ENCODE data around the gene PAPPA2. TPM values are rescaled to one million over a fixed set of nuclear protein-coding genes. Genes with fewer than 3 reads are reported as not detected.
A peak's percentile ranks its signal among the peaks of the same experiment; 100 is the strongest.
"Not testable (repeated sequence)": the region's sequence is repeated elsewhere in the genome, so short reads cannot be mapped to it uniquely, and the experiment has no call there.

The PAPPA2 gene
- total RNA-seq, 1 donor from 2014 or later, result 3.8 TPM

DNA sequence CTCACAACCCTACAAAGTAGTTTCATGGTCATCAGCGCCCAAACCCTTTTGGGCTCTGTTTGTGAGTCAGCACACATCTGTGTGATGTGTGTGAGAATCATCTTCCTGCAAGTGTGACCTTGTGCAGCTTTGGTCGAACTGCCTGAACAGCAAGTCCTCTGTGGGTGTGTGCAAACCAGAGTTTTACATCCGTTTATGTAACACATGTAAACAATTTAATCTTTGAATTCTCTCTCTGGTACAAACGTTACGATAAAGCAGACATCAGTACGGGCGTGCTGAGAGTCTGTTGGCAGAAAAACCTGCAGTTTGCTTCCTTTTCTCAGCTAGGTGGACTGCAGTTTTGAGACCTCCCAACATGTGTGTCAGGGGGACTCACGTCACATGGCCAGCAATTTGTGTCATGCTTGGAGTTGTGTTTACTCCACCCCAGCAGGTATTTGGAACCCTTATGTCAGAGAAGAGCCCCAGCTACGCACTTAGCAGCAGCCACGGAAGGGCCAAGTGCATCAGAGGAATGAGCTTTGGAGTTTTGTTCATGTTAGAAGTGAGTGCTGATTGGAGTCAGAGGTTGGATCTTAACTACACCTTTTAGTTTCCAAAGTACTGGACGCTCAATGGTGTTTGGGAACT is 230.8 kb downstream of the PAPPA2 start:
- peak; percentile 53 for DNase-seq

DNA sequence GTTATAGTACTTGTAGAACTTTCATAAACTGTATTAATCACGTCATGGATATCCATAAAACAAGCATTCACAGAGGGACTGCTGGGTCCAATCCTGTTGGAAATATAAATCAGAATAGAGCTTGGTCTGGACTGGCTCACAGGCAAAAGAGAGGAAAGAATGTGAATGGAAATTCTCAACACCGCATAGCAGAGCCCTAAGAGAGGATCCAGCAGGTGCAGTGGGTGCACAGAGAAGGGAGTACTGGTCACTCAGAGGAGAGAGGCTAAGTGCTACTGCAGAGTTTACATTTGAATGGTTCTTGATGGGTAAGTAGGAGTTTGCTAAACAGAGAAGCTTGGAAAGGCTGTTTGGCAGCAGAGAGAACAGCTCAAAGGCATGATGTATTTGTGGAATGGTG is 231.7 kb downstream of the PAPPA2 start:
- DNase-seq, result no peak

- peak; percentile 32 for DNase-seq
Observed at GRCh38 chr1:176696109-176696508, 233.1 kb downstream of the PAPPA2 start.

DNA sequence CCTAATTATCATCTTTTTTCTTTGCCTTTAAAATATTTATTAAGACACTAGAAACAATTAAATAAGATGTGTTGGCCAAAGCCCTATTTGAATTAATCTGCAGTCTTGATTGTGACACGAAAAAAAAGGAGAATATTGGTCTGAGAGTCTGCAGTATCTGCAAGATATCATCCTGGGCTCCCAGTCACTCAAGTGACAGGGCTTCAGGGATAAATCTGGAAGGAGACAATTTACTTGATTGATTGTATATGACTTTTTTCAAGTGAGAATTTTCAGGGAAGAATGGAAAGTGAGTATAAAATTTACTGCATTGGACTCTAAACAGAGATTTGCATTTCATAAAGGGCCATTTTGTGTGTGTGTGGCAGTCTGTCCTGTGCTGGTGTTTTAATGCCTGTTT is 233.7 kb downstream of the PAPPA2 start:
- DNase-seq, result no peak

- no peak for DNase-seq
Observed at GRCh38 chr1:176699821-176700220, 236.8 kb downstream of the PAPPA2 start.

DNA sequence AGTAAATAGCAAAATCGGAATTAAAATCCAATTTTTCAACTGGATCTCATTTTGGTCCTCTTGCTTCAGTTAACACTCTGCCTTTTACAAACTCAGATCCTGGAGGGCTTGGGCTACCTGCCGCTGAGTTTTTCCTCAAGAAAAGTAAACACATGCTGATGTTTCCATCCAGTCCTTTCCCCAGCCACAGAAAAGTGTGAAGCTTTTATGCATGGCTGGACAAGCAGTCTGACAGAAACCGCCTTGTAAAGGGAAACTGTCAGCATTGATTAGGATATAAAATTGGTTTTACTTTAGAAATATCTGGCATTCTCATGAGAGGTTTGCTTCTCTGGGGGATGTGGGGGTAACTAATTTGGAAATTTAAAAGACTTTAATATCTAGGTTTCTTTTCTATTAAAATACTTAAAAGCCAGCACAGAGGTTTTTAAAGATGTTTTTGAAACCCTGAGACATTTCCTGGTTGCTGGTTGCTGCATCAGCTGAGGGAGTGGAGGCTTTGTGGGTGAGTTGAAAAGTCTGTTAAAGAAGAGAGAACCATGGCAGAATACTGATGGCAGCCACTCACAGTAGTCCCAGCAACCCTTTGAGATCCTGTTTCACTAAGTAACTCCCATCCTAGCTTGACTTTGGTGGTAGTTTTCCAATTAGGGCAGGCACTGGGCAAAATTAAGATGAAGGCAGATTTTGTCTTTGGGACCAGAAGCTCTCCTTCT is 238.3 kb downstream of the PAPPA2 start:
- no peak for DNase-seq

- no peak for DNase-seq
Observed at GRCh38 chr1:176702901-176703300, 239.9 kb downstream of the PAPPA2 start.

DNA sequence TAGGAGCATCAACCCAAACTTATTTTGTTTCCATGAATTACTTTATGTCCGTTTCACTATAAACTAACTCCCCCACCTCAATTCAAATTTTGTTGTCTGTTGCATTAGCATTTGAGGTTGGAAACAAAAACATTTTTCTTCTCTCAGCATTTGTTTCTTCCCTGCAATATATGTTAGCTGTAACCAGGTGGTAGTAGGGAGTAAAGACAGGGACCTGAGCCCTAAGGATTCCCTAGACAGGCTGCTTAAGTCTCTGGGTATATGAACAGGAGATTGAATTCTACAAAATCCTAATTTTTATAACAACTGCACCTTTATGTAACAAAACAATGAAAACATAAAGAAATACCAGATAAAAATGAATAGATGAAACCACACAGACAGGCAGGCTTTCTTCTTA is 242.6 kb downstream of the PAPPA2 start:
- no peak for DNase-seq

- peak; percentile 80 for DNase-seq
Observed at GRCh38 chr1:176717066-176717750, 254.2 kb downstream of the PAPPA2 start.

DNA sequence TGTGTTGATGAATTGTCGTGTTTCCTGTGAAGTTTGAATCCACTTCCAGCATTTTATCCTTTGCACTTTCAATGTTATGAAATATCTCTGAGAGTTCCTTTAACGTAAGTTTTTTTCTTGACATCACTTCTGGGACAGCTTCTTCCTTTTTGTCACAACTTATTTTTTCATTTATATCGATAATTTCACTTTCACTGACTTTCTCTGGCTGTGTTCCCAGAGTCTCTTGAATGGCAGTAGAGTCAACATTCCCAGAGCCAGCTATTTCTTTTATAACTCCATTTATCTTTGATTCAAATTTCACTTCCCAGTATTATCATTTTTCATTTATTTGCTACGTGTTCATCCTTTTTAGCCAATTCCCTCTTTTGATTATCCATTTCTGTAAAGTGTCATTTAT is 256.5 kb downstream of the PAPPA2 start:
- DNase-seq, result no peak

DNA sequence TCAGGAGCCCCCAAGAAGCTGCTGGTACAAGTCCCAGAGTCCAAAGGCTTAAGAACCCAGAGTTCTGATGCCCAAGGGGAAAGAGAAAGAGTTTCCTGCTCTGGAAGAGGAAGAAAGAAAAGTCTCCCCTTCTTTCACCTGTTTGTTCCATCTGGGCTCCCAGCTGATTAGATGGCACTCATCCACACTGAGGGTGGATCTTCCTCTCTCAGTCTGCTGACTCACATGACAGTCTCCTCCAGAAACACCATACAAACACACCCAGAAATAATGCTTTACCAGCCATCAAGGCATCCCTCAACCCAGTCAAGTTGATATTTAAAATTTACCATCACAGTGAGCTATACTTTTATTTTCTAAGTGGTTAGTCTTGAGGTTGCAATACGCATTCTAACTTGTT is 257.9 kb downstream of the PAPPA2 start:
- DNase-seq, result no peak

DNA sequence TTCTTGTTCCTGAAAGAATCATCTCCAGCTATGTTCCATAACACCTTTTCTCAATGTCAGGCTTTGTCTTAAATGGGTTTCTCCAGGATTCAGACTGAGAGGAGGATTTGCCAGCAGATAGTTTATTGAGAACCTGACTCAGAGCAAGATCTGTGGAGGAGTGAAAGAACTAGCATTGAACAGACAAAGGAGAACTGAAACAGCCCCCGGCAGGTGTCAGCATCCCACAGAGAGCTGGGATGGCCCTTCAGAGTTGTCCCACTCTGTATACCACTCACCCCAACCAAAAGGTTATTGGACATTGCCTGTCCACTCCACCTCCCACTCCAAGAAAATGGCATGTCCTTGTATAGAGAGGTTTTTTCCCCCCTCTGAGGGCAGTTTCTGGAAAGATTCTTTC is 270.7 kb downstream of the PAPPA2 start:
- DNase-seq, result no peak

- no peak for DNase-seq
Observed at GRCh38 chr1:176735201-176735600, 272.2 kb downstream of the PAPPA2 start.

GRCh38 chr1:176736015-176736414 is 273.0 kb downstream of the PAPPA2 start:
- no peak for DNase-seq

DNA sequence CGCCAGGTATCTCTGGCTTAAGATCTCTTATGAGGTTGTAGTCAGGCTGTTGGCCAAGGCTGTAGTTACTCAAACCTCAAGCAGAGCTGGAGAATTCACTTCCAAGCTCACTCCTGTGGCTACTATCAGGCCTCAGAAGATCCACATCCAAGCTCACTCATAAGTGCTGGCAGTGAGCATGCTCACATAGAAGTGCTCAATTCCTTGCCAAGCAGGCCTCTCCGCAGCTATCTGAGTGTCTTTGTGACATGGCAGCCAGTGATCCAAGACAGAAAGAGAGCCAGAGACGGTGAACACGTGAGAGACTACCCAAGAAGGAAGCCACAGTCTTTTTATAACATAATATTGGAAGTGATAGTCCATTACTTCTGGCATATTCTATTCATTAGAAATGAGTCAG is 278.2 kb downstream of the PAPPA2 start:
- no peak for DNase-seq

DNA sequence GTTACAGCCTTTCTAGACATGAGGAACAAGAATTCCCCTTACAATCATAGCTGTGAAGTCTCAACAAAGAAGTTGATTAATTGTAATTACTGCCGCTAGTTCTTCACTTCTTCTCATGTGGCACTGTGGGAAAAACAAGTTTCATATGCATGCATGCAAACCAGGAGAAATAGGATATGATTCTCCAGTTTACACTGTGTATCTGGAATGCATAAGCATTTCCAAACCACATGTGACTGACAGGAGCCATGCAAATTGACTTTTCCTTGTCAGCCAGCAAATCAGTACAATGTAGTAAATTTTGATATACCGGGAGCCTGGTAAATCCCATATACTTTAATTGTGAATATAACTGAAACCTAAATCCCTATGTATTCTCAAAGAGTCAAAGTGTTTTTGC is 279.3 kb downstream of the PAPPA2 start:
- DNase-seq, result no peak

GRCh38 chr1:176744142-176744541 is 281.2 kb downstream of the PAPPA2 start:
- DNase-seq, result no peak

- no peak for DNase-seq
Observed at GRCh38 chr1:176745945-176746344, 283.0 kb downstream of the PAPPA2 start.

GRCh38 chr1:176752505-176752904 is 289.5 kb downstream of the PAPPA2 start:
- DNase-seq, result no peak

DNA sequence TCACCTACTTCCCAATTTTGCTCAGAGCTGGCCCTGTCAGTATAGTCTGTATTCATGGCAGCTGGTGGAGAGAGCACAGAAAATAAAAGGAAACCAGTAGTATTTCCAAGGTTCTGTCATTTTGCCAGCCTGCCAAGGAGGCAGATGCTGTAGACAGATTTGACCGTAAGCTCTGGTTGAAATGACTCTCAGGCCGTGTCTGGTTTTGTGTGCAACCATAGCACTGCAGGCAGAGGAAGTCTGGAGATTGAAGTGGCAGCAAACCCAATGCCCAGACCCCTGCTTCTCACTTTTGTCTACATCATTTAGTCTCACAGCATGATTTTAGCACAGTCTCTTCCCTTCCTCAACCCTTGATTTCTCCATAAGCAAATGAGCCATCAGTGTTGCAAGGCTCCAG is 291.7 kb downstream of the PAPPA2 start:
- DNase-seq, result peak; percentile 55

DNA sequence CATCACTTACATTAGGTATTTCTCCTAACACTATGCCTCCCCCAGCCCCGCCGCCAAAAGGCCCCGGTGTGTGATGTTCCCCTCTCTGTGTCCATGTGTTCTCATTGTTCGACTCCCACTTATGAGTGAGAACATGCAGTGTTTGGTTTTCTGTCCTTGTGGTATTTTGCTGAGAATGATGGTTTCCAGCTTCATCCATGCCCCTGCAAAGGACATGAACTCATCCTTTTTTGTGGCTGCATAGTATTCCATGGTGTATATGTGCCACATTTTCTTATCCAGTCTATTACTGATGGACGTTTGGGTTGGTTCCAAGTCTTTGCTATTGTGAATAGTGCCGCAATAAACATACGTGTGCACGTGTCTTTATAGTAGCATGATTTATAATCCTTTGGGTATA is 293.8 kb downstream of the PAPPA2 start:
- DNase-seq, result not testable (repeated sequence)

GRCh38 chr1:176765608-176766007 is 302.6 kb downstream of the PAPPA2 start:
- DNase-seq, result no peak

- no peak for DNase-seq
Observed at GRCh38 chr1:176766779-176767178, 303.8 kb downstream of the PAPPA2 start.

GRCh38 chr1:176767714-176768136 is 304.8 kb downstream of the PAPPA2 start:
- no peak for DNase-seq
